DMS153 (cell line): ENCODE data around the gene FBXL3.
A peak's percentile ranks its signal among the peaks of the same experiment; 100 is the strongest.
"Not testable (repeated sequence)": the region's sequence is repeated elsewhere in the genome, so short reads cannot be mapped to it uniquely, and the experiment has no call there.

ENCODE experiments used
- DNase-seq: peaks from one replicate; lab custom pipeline; 2025; lab: John Stamatoyannopoulos, UW

Gene FBXL3

DNA sequence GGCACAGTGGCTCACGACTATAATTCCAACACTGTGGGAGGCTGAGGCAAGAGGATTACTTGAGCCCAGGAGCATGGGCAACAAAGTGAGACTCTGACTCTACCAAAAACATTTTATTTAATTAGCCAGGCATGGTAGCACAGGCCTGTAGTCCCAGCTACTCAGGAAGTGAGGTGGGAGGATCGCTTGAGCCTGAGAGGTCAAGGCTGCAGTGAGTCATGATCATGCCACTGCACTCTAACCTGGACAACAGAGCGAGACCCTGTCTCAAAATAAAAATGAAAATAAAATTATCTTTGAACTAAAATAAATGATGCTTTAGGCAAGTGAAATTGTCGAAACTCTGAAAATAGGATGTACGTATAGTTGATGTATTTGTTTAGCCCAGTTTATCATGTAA is 43.3 kb downstream of the FBXL3 start:
- DNase-seq: no peak

DNA sequence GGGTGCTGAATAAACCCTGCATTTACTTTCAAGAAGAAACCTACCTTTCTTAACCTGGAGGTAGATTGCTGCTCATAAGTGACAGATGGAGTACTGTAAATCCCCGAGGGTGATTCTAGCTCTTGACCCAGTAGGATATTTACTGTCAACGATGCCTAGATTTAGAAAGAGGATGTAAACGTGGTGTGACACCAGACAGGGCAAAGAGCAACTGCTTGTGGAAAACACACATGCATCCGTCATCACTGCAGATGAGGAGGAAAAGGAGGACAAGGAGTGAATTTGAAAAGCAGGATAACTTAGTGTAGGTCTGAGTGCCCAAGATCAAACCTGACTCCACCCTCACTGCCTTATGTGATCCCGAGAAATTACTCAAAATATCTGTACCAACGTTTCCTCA is 44.9 kb downstream of the FBXL3 start:
- no peak for DNase-seq

- no peak for DNase-seq
Observed at GRCh38 chr13:76980075-76980718, 46.8 kb downstream of the FBXL3 start.

DNA sequence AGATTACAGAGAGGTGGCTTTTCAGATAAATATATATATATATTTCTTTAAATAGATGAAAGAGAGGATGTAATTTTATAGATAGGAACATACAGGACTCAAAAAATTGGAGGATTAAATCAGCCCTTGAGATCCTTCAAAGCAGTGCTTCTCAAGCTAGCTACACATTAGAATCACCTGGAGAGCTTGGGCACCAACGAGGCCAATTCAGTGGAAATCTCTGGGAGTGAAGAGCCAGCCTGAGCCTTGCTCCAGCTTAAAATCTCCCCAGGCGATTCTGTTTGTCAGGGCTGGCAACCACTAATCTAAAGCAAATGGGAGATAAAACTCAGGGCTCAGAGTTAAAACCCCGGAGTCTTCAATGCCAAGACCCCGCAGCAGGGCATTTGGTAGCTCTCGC is 50.0 kb downstream of the FBXL3 start:
- no peak for DNase-seq

- DNase-seq: peak; percentile 29
Observed at GRCh38 chr13:76976490-76976889, 50.5 kb downstream of the FBXL3 start.

DNA sequence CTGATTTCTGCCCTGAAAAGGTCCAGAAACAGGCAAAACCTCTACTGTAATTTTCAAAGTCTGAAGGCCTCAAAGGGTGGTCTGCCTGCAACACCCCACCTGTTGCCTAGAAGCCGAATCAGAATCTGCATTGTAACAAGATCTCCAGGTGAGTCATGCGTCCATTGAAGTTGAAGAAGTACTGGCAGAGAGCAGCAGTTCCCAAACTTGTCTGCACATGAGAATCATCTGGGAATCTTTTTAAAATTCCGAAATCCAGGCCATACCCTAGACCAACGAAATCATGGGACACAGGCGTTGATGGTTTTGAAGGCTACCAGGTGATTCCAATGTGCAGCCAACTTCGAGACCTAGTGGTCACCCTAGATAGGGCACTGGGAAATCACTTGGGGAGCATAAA is 51.1 kb downstream of the FBXL3 start:
- no peak for DNase-seq

DNA sequence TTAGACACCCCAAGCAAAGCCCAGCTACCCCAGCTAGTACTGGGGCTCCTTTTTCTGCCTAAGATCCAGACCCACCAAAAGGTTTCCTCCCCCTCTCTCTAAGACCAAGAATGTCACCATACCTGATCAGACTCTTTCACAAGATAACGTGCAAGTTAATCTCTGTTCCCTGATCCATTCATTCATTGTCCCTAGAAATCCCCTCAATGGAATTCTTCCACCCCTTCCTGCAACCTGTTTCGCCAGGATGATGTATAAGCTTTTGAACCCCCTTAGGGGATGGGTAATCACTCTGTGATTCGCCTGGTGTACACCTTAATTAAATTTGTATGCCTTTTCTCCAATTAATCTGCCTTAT is 52.4 kb downstream of the FBXL3 start:
- DNase-seq: no peak

DNA sequence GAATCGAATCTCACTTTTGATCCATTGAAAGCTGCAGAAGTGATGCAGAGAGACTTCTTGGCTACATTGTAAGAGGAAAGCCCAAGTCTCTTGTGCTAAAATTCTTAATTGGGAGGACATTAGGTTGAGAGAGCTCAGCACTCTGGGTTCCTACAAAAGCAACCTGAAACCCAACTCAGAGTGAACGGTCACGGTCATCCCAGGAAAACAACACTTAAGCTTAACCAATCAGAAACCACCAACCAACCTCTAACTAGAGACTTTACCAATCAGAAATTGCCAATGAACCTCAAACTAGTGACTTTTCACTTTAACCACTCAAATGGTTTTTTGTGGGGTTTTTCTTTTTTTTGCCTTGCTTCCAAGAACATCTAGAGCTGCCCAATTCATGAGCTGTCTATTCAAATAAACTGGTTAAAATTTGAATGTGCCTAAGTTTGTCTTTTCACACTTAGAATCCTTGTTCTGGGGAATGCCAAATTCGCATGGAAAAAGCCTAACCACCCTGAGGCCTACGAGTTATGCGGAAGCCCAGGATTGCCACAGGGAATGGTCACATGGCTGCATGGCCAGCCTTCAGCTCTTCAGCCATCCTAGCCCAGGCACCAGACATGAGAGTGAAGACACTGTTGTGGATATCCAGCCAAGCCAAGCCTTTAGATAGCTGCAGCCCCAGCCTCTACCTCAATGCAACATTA is 52.9 kb downstream of the FBXL3 start:
- no peak for DNase-seq

DNA sequence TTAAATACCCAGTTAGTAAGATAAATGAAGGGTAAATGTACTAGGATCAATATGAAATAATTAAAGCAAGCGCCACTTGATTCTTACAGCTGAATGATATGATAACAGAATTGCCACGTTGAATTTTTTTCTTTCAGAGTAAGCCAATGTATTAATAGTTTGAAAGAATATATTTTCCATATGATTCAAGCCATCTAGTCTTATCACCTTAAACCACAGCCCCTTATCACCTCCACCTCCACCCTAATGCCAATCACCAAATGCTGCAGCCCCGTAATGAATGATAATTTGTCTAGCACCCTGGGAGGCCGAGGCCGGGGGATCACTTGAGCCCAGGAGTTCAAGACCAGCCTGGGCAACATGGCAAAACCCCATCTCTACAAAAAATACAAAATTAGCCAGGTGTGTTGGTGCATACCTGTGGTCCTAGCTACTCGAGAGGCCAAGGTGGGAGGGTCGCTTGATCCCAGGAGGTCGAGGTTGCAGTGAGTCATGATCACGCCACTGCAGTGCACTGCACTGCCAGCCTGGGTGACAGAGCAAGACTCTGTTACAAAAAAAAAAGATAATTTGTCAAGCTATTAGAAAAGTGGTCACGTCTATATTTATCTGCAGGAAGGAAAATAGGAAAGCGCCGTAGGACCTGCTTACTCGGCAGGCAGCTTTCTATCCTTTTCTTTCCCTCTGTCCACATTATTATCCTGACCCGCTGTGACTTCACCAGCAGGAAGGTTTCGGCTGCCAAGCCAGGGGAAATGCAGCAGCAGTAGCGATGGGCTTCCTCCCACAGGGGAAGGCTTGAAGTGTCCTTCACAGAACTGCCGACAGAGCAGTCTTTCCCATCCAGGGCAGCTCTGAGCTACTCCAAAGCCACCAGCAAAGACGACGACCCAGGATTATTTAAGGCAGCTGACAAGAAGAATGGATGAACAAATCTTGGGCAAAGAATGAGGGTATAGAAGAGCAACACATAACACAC is 54.8 kb downstream of the FBXL3 start:
- DNase-seq: no peak

DNA sequence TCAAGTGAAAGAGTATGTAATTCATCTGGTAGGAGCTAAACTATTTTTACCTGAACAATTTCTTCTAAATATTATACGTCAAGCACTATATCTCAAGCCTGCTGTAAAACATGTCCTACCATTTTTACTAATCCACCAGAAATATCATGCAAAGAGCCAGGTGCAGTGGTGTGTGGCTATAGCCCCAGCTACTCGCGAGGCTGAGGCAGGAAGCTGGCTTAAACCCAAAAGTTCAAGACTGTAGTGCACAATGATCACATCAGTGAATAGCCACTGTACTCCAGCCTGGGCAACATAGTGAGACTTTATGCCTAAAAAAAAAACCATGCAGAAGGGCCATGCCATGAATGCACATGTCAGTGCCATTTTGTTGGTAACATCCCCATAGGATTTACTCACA is 55.7 kb downstream of the FBXL3 start:
- DNase-seq: no peak

DNA sequence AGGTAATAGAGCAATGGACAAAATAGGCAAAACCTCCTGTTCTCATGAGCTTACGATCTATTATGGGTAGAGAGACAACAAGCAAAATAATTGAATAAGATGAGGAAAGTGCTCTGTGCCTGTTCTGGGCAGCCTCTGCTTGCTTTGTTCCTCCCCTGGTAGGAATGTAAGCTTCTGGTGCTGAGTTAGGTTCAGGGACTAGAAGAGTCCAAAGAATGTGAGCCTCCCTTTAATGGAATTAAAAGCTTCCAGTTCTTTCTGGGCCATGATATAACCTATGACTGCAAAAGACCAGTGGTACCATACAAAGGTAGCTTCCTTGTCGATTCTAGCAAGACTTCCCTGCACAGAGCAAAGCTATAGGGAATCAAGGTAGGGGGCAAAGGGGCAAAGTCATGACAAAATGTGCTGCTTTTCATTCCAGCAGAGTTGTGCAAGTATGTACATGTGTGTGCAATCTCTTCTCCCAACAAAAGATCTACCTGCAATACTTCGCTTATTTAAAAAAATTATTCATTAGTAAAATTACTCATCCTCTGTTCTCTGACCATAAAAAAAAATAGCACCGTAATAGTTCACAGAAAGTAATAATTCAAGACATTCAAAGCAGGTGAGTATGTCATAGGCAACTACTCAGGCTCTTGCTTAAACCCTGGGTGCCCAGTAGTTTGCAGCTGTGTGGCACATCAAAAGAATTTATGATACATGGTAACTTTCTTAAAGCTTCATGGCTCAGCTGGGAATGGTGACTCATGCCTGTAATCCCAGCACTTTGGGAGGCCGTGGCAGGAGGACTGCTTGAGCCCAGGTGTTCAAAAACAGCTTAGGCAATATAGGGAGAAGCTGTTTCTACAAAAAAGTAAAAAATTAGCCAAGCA is 57.2 kb downstream of the FBXL3 start:
- DNase-seq: no peak

DNA sequence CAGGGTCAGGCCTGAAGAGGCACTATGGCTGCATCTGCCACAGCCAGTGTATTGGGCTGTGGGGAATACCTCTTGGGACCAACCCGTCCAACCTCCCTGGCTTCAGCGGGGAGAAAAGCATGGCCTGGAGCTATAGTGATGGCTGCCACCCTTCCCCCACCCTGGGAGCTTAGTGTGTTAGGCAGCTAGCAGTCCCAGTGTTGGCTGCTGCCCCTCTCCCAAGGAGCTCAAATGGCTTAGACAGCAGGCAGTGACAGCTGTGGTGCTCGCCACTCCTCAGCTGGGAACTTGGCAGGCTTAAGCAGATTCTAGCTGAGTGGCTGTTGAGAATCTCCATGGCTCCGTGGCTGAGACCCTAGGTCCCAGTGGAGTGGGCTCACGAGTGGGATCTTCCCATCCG is 58.9 kb downstream of the FBXL3 start:
- DNase-seq: no peak

DNA sequence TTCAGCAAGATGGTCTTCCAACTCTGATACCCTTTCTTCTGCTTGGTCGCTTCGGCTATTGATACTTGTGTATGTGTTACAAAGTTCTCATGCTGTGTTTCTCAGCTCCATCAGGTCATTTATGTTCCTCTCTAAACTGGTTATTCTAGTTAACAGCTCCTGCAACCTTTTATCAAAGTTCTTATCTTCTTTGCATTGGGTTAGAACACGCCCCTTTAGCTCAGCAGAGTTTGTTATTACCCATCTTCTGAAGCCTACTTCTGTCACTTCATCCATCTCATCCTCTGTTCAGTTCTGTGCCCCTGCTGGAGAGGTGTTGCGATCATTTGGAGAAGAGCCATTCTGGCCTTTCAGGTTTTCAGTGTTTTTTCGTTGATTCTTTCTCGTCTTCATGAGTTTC is 59.9 kb downstream of the FBXL3 start:
- DNase-seq: no peak

GRCh38 chr13:76965759-76966421 is 61.1 kb downstream of the FBXL3 start:
- DNase-seq: no peak

DNA sequence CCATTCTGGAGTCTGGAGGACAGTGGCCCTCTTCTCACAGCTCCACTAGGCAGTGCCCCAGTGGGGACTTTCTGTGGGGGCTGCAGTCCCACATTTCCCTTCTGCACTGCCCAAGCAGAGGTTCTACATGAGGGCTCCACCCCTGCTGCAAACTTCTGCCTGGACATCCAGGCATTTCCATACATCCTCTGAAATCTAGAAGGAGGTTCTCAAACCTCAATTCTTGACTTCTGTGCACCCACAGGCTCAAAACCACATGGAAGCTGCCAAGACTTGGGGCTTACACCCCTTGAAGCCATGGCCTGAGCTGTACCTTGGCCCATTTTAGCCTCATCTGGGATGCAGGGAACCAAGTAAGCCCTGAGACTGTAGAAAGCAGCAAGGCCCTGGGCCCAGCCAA is 67.2 kb downstream of the FBXL3 start:
- not testable (repeated sequence) for DNase-seq

GRCh38 chr13:76958841-76959432 is 68.0 kb downstream of the FBXL3 start:
- DNase-seq: no peak

DNA sequence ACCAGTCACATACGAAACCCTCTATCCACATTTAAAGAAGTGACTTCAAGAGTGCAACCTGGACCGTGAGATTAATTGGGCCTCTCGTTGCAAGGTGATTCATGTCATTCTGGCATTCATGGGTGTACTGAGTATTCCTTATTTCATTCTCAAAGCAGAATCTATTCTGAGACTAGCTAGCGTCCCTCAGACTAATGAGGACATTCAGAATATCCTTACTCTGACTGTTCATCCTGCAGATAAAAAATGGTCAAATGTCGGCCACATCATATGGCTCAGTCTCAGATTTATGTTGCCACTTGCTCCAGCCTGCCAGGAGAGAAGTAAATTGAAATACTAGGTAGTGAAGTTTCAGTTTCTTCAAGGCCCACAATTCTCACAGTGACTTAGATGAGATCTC is 71.3 kb downstream of the FBXL3 start:
- DNase-seq: no peak
